ENCODE measurements around the gene DAZAP1.

DNA sequence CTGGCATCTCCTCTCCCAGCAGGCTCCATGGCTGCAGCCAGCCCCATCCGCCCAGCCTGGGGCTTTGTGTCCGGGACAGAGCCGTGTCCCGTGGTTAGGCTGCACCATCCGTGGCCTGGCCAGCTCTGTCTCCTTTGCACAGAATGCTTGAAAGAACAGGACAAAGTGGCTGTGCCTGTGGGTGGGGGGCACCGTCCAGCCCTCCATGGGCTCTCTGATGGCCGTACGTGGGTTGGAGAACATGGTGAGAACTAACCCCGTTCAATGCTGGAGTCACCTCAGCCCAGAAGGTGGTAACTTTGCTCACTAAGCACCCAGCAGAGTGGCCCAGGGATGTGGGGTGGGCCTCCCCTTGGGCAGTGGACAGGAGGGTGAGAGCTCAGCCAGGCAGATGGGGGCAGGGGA is 33.6 kb downstream of the DAZAP1 start:
- TF ChIP-seq, protein P1, sequence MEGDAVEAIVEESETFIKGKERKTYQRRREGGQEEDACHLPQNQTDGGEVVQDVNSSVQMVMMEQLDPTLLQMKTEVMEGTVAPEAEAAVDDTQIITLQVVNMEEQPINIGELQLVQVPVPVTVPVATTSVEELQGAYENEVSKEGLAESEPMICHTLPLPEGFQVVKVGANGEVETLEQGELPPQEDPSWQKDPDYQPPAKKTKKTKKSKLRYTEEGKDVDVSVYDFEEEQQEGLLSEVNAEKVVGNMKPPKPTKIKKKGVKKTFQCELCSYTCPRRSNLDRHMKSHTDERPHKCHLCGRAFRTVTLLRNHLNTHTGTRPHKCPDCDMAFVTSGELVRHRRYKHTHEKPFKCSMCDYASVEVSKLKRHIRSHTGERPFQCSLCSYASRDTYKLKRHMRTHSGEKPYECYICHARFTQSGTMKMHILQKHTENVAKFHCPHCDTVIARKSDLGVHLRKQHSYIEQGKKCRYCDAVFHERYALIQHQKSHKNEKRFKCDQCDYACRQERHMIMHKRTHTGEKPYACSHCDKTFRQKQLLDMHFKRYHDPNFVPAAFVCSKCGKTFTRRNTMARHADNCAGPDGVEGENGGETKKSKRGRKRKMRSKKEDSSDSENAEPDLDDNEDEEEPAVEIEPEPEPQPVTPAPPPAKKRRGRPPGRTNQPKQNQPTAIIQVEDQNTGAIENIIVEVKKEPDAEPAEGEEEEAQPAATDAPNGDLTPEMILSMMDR (IDR thresholded peaks at IDR 0.05): no peak
- TF ChIP-seq POLR2A (IDR thresholded peaks at IDR 0.05): no peak
